ENCODE results near the gene LBHD2.

The LBHD2 gene

DNA sequence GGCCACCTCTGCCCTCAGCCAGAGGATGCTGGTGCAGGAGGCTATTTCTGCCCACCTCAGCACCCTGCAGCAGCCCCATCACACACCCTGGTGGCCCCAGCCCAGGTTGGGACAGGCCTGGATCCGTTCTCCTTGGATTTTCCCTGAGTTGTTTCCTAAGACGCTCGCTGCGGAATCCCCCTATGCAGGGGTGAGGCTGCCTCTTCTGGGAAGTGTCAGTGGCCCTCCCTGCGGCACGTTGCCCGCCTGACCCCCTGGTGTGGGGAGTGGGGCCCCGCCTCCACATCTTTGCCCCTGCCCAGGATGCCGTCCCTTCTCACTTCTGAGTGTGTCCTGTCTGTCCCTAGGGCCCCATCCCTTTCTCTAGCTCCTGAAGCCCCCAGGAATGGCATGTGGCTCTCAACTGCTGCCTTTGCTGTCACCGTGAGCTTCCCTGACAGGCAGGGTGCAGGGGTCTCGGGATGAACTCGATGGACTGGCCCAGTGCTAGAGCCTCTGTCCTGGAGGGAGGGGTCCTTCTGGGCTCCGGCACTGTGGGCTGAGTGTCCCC lies 9.9 kb downstream of the LBHD2 start:
- TF ChIP-seq, protein P1, sequence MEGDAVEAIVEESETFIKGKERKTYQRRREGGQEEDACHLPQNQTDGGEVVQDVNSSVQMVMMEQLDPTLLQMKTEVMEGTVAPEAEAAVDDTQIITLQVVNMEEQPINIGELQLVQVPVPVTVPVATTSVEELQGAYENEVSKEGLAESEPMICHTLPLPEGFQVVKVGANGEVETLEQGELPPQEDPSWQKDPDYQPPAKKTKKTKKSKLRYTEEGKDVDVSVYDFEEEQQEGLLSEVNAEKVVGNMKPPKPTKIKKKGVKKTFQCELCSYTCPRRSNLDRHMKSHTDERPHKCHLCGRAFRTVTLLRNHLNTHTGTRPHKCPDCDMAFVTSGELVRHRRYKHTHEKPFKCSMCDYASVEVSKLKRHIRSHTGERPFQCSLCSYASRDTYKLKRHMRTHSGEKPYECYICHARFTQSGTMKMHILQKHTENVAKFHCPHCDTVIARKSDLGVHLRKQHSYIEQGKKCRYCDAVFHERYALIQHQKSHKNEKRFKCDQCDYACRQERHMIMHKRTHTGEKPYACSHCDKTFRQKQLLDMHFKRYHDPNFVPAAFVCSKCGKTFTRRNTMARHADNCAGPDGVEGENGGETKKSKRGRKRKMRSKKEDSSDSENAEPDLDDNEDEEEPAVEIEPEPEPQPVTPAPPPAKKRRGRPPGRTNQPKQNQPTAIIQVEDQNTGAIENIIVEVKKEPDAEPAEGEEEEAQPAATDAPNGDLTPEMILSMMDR (IDR thresholded peaks at IDR 0.05; ENCODE audit: extremely low read depth, missing control alignments): no peak

DNA sequence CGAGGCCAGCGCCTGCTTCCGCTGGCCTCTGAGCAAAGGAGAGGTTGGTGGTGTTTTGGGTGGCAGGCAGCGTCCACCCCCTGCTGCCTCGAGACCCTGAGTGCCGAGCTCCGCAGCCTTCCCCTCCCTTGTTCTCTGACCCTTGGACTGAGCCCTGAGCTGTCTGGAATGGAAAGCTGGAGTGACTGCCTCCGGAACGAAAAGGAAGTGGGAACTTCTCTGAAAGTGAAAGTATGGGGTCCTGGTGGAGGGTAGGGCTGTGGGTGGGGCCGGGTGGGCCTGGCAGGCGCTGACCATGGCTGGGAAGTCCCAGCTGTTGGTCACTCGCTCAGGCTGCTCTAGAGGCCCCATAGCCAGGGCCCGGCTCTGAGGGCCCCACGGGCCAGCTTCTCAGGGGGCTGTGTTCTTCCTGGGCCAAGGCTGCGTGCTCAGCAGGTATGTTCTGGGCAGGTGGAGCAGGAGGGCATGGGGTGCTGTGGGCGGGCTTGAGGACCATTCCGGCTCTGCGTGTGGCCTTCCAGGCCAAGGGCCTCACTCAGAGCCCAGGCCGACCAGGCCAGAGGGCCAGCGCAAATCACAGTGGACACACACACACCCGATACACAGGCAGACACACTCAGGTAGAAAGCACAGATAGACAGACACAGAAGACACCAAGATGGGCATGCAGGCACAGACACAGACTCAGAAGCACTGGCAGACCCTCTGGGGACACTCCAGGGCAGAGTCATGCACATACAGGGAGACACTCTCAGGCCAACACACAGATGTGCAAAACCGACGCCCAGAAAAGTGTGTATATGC lies 10.6 kb downstream of the LBHD2 start, which contains the start of gene EXOC3L4:
Gene EXOC3L4 (plus strand): TSS at position 320 of the 804 bp plus-strand sequence. CDS start 5,495 bp downstream, outside the sequence.
- TF ChIP-seq, protein P1 (IDR thresholded peaks at IDR 0.05; ENCODE audit: extremely low read depth, missing control alignments): no peak
- DNase-seq (ENCODE audit: low spot score): no peak

More for the DNA sequence above, 9.9 kb downstream of the LBHD2 start:
- no peak for DNase-seq (ENCODE audit: low spot score)

DNA sequence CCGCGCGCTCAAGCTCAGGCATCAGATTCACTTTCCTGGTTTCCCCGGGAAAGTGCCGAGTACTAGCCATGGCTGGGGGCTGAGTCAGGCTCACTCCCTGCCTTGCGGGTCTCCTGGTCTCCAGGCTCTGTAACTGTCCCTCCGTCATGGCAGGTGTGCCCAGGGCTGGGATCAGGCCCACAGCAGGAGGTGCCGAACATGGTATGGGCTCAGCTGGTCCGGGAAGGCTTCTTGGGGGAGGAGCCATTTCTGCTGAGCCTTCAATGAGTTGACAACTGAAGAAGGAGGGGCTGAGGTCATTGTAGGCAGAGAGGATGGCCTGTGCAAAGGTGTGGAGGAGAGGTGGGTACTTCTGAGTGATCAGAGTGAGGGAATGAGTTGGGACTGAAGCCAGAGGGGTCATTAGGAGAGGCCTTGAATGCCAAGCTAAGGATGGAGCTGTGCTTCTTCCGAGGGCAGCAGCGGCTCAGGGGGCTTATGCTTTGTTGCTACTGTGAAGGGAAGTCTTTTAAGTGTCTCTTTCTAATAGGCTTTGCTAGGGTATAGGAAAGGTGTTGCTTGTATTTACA lies 11.3 kb downstream of the LBHD2 start:
- TF ChIP-seq, protein P1 (IDR thresholded peaks at IDR 0.05; ENCODE audit: extremely low read depth, missing control alignments): no peak
- no peak for DNase-seq (ENCODE audit: low spot score)

DNA sequence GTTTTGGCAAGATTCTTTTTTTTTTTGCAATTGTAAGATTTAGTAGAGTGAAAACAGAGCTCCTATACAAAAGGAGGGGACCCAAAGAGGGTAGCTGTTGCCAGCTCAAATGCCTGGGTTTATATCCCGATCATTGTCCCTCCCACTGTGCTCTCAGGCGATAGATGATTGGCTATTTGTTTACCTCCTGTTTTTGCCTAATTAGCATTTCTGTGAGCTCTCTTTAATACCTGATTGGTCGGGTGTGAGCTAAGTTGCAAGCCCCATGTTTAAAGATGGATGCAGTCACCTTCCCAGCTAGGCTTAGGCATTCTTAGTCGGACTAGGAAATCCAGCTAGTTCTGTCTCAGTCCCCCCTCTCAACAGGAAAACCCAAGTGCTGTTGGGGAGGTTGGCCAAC lies 12.4 kb downstream of the LBHD2 start:
- no peak for DNase-seq (ENCODE audit: low spot score)
- TF ChIP-seq, protein P1 (IDR thresholded peaks at IDR 0.05; ENCODE audit: extremely low read depth, missing control alignments): no peak

DNA sequence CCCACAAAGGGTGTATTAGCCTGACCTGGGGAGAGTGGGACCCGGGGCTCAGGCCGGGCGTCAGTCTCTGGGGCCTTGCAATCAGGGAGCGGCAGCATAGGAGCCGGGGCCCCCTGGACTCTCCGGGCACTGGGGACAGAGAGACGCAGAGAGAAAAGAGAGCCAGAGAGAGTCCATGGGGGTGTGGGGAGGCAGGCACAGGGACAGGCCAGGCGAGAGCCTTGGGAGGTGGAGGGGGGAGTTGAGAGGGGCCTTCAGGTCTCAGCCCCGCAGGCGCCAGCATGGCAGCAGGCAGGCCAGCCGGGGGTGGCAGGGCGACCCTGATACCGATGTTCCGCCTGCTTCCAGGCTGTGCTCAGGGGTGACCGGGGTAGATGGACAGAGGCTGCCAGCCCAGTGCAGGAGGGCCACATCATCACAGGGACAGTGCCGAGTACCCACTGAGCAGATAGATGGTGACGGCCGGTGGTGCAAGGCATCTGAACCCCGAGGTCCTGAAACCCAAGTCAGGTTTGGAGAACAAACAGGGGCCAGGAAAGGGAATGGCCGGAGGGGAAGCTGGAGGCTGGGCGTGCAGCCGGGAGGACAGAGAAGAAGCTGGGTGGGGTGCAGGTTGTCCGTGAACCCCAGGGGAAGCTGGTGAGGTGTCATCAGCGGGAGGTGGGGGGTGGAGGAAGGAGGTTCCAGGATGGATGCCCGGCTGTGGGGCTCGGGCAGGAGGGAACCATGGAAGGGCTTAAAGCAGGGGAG lies 13.4 kb downstream of the LBHD2 start:
- TF ChIP-seq, protein P1 (IDR thresholded peaks at IDR 0.05; ENCODE audit: extremely low read depth, missing control alignments): no peak
- DNase-seq (ENCODE audit: low spot score): no peak

- TF ChIP-seq, protein P1 (IDR thresholded peaks at IDR 0.05; ENCODE audit: extremely low read depth, missing control alignments): no peak
- no peak for DNase-seq (ENCODE audit: low spot score)
These were observed 14.3 kb downstream of the LBHD2 start for GRCh38 chr14:103097994-103098957.
